ENCODE measurements around the gene RUFY3. TPM values are rescaled to one million over a fixed set of nuclear protein-coding genes. Genes with fewer than 3 reads are reported as not detected.

The RUFY3 gene
- total and polyA plus RNA-seq, 2 experiments from 2014 or later: 18.3 to 29.2 TPM

DNA sequence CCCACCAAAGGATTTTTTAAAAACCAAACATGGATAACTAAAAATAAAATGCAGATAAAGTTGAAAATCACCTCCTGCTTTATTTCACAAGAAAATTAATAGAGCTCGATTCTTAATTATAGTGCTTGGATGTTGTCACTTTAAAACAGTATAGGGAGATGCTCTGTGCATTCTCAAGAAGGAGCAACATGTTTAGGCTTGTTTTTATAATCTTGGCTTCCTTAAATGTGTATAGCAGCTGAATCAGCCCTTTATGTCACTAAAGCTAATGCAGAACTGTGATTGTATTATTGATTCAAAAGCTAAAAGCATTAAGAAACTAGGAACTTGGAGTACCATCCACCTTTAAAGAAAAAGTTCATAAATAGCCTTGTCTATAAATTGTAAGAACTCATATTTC lies 20.5 kb upstream of the RUFY3 start:
- DNase-seq (ENCODE audit: low spot score) (no peak), ATAC-seq (no peak)
- H3K4me1 ChIP-seq (ENCODE audit: insufficient read depth): peaks cover 7% of the 10 kb centered on the region; the same call in 1 of the 2 replicates
- Mint-ChIP-seq H3K4me3 (no peak overlapping the region), H3K27ac (no peak overlapping the region), H3K9me3 (no peaks in the 10 kb centered on the region; the same call in 2 of the 3 replicates), H3K36me3 (ENCODE audit: low read depth) (no peaks in the 10 kb centered on the region; the same call in 2 of the 3 replicates), H3K4me1 (peaks cover 8% of the 10 kb centered on the region; the same call in 2 of the 3 replicates), H3K27me3 (ENCODE audit: insufficient read depth, low read depth, poor library complexity) (peaks cover 6% of the 10 kb centered on the region)
- no peaks in the 10 kb centered on the region for H4K20me1 ChIP-seq (replicated peaks; ENCODE audit: insufficient read depth)
- H3K4me2 ChIP-seq: no peak overlapping the region
- H3K79me2 ChIP-seq (replicated peaks; ENCODE audit: insufficient read depth): peaks cover under 1% of the 10 kb centered on the region; the same call in 1 of the 2 replicates
- peaks cover 13% of the 10 kb centered on the region for H3K27me3 ChIP-seq (ENCODE audit: insufficient read depth)
- no peak for TF ChIP-seq EZH2 (IDR thresholded peaks at IDR 0.05; ENCODE audit: low read depth, unreplicated experiment)
- TF ChIP-seq CREB1 (CRISPR knock-in tag; IDR thresholded peaks at IDR 0.05; ENCODE audit: low read depth): no peak
- TF ChIP-seq ZNF331 (CRISPR knock-in tag; IDR thresholded peaks at IDR 0.05; ENCODE audit: low read depth): no peak
- no peak for TF ChIP-seq NANOG (IDR thresholded peaks at IDR 0.05; ENCODE audit: borderline replicate concordance)
- TF ChIP-seq, protein P1, sequence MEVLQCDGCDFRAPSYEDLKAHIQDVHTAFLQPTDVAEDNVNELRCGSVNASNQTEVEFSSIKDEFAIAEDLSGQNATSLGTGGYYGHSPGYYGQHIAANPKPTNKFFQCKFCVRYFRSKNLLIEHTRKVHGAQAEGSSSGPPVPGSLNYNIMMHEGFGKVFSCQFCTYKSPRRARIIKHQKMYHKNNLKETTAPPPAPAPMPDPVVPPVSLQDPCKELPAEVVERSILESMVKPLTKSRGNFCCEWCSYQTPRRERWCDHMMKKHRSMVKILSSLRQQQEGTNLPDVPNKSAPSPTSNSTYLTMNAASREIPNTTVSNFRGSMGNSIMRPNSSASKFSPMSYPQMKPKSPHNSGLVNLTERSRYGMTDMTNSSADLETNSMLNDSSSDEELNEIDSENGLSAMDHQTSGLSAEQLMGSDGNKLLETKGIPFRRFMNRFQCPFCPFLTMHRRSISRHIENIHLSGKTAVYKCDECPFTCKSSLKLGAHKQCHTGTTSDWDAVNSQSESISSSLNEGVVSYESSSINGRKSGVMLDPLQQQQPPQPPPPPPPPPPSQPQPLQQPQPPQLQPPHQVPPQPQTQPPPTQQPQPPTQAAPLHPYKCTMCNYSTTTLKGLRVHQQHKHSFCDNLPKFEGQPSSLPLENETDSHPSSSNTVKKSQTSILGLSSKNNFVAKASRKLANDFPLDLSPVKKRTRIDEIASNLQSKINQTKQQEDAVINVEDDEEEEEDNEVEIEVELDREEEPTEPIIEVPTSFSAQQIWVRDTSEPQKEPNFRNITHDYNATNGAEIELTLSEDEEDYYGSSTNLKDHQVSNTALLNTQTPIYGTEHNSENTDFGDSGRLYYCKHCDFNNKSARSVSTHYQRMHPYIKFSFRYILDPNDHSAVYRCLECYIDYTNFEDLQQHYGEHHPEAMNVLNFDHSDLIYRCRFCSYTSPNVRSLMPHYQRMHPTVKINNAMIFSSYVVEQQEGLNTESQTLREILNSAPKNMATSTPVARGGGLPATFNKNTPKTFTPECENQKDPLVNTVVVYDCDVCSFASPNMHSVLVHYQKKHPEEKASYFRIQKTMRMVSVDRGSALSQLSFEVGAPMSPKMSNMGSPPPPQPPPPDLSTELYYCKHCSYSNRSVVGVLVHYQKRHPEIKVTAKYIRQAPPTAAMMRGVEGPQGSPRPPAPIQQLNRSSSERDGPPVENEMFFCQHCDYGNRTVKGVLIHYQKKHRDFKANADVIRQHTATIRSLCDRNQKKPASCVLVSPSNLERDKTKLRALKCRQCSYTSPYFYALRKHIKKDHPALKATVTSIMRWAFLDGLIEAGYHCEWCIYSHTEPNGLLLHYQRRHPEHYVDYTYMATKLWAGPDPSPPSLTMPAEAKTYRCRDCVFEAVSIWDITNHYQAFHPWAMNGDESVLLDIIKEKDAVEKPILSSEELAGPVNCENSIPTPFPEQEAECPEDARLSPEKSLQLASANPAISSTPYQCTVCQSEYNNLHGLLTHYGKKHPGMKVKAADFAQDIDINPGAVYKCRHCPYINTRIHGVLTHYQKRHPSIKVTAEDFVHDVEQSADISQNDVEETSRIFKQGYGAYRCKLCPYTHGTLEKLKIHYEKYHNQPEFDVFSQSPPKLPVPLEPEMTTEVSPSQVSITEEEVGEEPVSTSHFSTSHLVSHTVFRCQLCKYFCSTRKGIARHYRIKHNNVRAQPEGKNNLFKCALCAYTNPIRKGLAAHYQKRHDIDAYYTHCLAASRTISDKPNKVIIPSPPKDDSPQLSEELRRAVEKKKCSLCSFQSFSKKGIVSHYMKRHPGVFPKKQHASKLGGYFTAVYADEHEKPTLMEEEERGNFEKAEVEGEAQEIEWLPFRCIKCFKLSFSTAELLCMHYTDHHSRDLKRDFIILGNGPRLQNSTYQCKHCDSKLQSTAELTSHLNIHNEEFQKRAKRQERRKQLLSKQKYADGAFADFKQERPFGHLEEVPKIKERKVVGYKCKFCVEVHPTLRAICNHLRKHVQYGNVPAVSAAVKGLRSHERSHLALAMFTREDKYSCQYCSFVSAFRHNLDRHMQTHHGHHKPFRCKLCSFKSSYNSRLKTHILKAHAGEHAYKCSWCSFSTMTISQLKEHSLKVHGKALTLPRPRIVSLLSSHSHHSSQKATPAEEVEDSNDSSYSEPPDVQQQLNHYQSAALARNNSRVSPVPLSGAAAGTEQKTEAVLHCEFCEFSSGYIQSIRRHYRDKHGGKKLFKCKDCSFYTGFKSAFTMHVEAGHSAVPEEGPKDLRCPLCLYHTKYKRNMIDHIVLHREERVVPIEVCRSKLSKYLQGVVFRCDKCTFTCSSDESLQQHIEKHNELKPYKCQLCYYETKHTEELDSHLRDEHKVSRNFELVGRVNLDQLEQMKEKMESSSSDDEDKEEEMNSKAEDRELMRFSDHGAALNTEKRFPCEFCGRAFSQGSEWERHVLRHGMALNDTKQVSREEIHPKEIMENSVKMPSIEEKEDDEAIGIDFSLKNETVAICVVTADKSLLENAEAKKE (CRISPR knock-in tag; IDR thresholded peaks at IDR 0.05): no peak
- TF ChIP-seq, protein P2, sequence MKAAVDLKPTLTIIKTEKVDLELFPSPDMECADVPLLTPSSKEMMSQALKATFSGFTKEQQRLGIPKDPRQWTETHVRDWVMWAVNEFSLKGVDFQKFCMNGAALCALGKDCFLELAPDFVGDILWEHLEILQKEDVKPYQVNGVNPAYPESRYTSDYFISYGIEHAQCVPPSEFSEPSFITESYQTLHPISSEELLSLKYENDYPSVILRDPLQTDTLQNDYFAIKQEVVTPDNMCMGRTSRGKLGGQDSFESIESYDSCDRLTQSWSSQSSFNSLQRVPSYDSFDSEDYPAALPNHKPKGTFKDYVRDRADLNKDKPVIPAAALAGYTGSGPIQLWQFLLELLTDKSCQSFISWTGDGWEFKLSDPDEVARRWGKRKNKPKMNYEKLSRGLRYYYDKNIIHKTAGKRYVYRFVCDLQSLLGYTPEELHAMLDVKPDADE (IDR thresholded peaks at IDR 0.05): no peak
- TF ChIP-seq STAT1 (IDR thresholded peaks at IDR 0.05; ENCODE audit: unreplicated experiment): no peak
- no peak for TF ChIP-seq ZNF114 (CRISPR knock-in tag; IDR thresholded peaks at IDR 0.05)
- TF ChIP-seq, protein P3, sequence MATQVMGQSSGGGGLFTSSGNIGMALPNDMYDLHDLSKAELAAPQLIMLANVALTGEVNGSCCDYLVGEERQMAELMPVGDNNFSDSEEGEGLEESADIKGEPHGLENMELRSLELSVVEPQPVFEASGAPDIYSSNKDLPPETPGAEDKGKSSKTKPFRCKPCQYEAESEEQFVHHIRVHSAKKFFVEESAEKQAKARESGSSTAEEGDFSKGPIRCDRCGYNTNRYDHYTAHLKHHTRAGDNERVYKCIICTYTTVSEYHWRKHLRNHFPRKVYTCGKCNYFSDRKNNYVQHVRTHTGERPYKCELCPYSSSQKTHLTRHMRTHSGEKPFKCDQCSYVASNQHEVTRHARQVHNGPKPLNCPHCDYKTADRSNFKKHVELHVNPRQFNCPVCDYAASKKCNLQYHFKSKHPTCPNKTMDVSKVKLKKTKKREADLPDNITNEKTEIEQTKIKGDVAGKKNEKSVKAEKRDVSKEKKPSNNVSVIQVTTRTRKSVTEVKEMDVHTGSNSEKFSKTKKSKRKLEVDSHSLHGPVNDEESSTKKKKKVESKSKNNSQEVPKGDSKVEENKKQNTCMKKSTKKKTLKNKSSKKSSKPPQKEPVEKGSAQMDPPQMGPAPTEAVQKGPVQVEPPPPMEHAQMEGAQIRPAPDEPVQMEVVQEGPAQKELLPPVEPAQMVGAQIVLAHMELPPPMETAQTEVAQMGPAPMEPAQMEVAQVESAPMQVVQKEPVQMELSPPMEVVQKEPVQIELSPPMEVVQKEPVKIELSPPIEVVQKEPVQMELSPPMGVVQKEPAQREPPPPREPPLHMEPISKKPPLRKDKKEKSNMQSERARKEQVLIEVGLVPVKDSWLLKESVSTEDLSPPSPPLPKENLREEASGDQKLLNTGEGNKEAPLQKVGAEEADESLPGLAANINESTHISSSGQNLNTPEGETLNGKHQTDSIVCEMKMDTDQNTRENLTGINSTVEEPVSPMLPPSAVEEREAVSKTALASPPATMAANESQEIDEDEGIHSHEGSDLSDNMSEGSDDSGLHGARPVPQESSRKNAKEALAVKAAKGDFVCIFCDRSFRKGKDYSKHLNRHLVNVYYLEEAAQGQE (IDR thresholded peaks at IDR 0.05; ENCODE audit: unreplicated experiment): no peak
- TF ChIP-seq JUNB (IDR thresholded peaks at IDR 0.05; ENCODE audit: unreplicated experiment): no peak
- TF ChIP-seq, protein P4, sequence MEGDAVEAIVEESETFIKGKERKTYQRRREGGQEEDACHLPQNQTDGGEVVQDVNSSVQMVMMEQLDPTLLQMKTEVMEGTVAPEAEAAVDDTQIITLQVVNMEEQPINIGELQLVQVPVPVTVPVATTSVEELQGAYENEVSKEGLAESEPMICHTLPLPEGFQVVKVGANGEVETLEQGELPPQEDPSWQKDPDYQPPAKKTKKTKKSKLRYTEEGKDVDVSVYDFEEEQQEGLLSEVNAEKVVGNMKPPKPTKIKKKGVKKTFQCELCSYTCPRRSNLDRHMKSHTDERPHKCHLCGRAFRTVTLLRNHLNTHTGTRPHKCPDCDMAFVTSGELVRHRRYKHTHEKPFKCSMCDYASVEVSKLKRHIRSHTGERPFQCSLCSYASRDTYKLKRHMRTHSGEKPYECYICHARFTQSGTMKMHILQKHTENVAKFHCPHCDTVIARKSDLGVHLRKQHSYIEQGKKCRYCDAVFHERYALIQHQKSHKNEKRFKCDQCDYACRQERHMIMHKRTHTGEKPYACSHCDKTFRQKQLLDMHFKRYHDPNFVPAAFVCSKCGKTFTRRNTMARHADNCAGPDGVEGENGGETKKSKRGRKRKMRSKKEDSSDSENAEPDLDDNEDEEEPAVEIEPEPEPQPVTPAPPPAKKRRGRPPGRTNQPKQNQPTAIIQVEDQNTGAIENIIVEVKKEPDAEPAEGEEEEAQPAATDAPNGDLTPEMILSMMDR (conservative IDR thresholded peaks at IDR 0.05; ENCODE audit: low read depth in 2 of 2): no peak
- no peak for TF ChIP-seq EZH2phosphoT487 (IDR thresholded peaks at IDR 0.05; ENCODE audit: unreplicated experiment)
- no peak for TF ChIP-seq POLR2AphosphoS5 (IDR thresholded peaks at IDR 0.05; ENCODE audit: low read depth)
- H2AFZ ChIP-seq: no peak overlapping the region
- H3K9me2 ChIP-seq (ENCODE audit: insufficient read depth): no peaks in the 10 kb centered on the region
- H3K27ac ChIP-seq (ENCODE audit: low read depth): no peak overlapping the region
- H3F3A ChIP-seq (replicated peaks; ENCODE audit: low read depth): peaks cover 7% of the 10 kb centered on the region; the same call in 1 of the 2 replicates
- no peak overlapping the region for H3K4me3 ChIP-seq
- H3K36me3 ChIP-seq (ENCODE audit: insufficient read depth): no peaks in the 10 kb centered on the region

All from GM23338 (cell line).